H1 (cell line): Measurements from ENCODE around the gene ARHGAP42. TPM values are rescaled to one million over a fixed set of nuclear protein-coding genes. Genes with fewer than 3 reads are reported as not detected.

Experiments used
- CTCF ChIA-PET: fragments of 300-600 bp; sonication (Branson Sonifier 250); formaldehyde crosslinking; loops from one replicate; lab custom pipeline; 2021; ENCODE audit not compliant: partially characterized antibody; lab: Charles Lee
- POLR2A ChIA-PET: fragments of 300-600 bp; sonication (Branson Sonifier 250); formaldehyde crosslinking; loops from one replicate; lab custom pipeline; 2021; ENCODE audit warnings: inconsistent platforms; ENCODE audit not compliant: partially characterized antibody; lab: Charles Lee
- DNase-seq, 2 experiments: peaks; one replicate each; pipeline versions ENCODE4 v3.0.0 to v3.0.0-alpha.2; 2010 to 2022; ENCODE audit warnings: low spot score in 2 of 2, low read depth in 1 of 2, mixed read lengths in 1 of 2
- FAIRE-seq: peaks from 2 replicates; lab custom pipeline; 2011; peaks lifted over from hg19 to GRCh38; lab: Jason Lieb, UNC
- H2AFZ ChIP-seq: 2 replicates; pipeline ENCODE4 v1.8.1; 2012; ENCODE audit warnings: low read length, inconsistent platforms
- H2AK5ac ChIP-seq: 2 replicates; pipeline ENCODE4 v1.6.1; 2013; ENCODE audit warnings: low read depth, low read length
- H2BK120ac ChIP-seq: replicated peaks from 2 replicates; pipeline ENCODE3; 2013; ENCODE audit warnings: low read depth, low read length, inconsistent platforms
- H2BK12ac ChIP-seq: 2 replicates; pipeline ENCODE4 v1.6.1; 2013; ENCODE audit warnings: low read depth, low read length
- H2BK15ac ChIP-seq: 2 replicates; pipeline ENCODE4 v1.6.1; 2013; ENCODE audit warnings: low read length
- H2BK20ac ChIP-seq: 2 replicates; pipeline ENCODE4 v1.6.1; 2013; ENCODE audit warnings: low read length
- H2BK5ac ChIP-seq: 2 replicates; pipeline ENCODE4 v1.6.1; 2013; ENCODE audit warnings: low read depth, low read length
- H3K14ac ChIP-seq: 2 replicates; pipeline ENCODE4 v1.6.1; 2013; ENCODE audit warnings: inconsistent platforms; ENCODE audit not compliant: insufficient read length
- H3K18ac ChIP-seq: 2 replicates; pipeline ENCODE4 v1.6.1; 2013; ENCODE audit warnings: low read length; ENCODE audit errors: extremely low read depth
- H3K23ac ChIP-seq: 2 replicates; pipeline ENCODE4 v1.6.1; 2013; ENCODE audit warnings: inconsistent platforms; ENCODE audit not compliant: insufficient read length
- H3K23me2 ChIP-seq: 2 replicates; pipeline ENCODE4 v1.6.1; 2013; ENCODE audit warnings: low read depth, low read length
- H3K27ac ChIP-seq: 2 replicates; pipeline ENCODE4 v1.6.1; 2011; ENCODE audit warnings: low read depth, low read length, inconsistent platforms
- H3K27me3 ChIP-seq, 4 experiments: replicated peaks in 1 of 4; 1 replicate in 1 of 4; 2 replicates in 3 of 4; pipeline versions ENCODE4 v1.6.1 to v1.8.1; 2011 to 2013; ENCODE audit warnings: low read length in 3 of 4, mild to moderate bottlenecking in 3 of 4, inconsistent platforms in 2 of 4, mixed read lengths in 2 of 4, moderate library complexity in 1 of 4; ENCODE audit not compliant: control insufficient read depth in 3 of 4, insufficient read depth in 3 of 4; ENCODE audit errors: extremely low read depth in 1 of 4
- H3K36me3 ChIP-seq, 4 experiments: 2 replicates each; pipeline versions ENCODE4 v1.6.1 to v1.8.1; 2011 to 2013; ENCODE audit warnings: mild to moderate bottlenecking in 4 of 4, low read length in 3 of 4, moderate library complexity in 2 of 4, control low read depth in 1 of 4, inconsistent platforms in 1 of 4; ENCODE audit not compliant: insufficient read depth in 4 of 4, control insufficient read depth in 2 of 4
- H3K4ac ChIP-seq: replicated peaks from 2 replicates; pipeline ENCODE3; 2013; ENCODE audit warnings: low read length, low read depth, mixed read lengths, inconsistent platforms; ENCODE audit not compliant: insufficient read length
- H3K4me1 ChIP-seq, 4 experiments: replicated peaks in 1 of 4; 1 replicate in 1 of 4; 2 replicates in 3 of 4; pipeline versions ENCODE4 v1.6.1 to v1.8.1; 2011 to 2013; ENCODE audit warnings: low read length in 3 of 4, inconsistent platforms in 2 of 4, mixed read lengths in 1 of 4; ENCODE audit not compliant: insufficient read depth in 4 of 4, control insufficient read depth in 3 of 4
- H3K4me2 ChIP-seq, 2 experiments: 2 replicates each; pipeline versions ENCODE4 v1.6.1 to v1.8.1; 2011 to 2013; ENCODE audit warnings: low read depth in 2 of 2, low read length in 2 of 2, control low read depth in 1 of 2, inconsistent platforms in 1 of 2, mild to moderate bottlenecking in 1 of 2; ENCODE audit not compliant: insufficient read depth in 1 of 2
- H3K4me3 ChIP-seq, 4 experiments: fragments of 200-600, 300-600 bp in 1 of 4; sonication (generic), shearing (Covaris generic), sonication (Bioruptor Twin) in 1 of 4; 2 replicates each; pipeline versions ENCODE4 v1.5.1 to v1.8.1; 2011 to 2016; ENCODE audit warnings: low read length in 4 of 4, low read depth in 3 of 4, control low read depth in 2 of 4, inconsistent platforms in 2 of 4, mild to moderate bottlenecking in 2 of 4, mixed read lengths in 1 of 4, moderate library complexity in 1 of 4; ENCODE audit not compliant: insufficient read depth in 2 of 4; ENCODE audit errors: extremely low read depth in 1 of 4
- H3K56ac ChIP-seq: replicated peaks from 2 replicates; pipeline ENCODE3; 2013; ENCODE audit warnings: low read depth, mild to moderate bottlenecking, mixed read lengths, low read length, inconsistent platforms; ENCODE audit not compliant: insufficient read length
- H3K79me1 ChIP-seq: 2 replicates; pipeline ENCODE4 v1.6.1; 2013; ENCODE audit warnings: low read depth, low read length, control low read depth
- H3K79me2 ChIP-seq, 2 experiments: 2 replicates each; pipeline versions ENCODE4 v1.6.1 to v1.8.1; 2012 to 2013; ENCODE audit warnings: low read length in 2 of 2, mild to moderate bottlenecking in 2 of 2, inconsistent platforms in 1 of 2; ENCODE audit not compliant: insufficient read depth in 2 of 2, control insufficient read depth in 1 of 2
- H3K9ac ChIP-seq, 4 experiments: replicated peaks in 1 of 4; 1 replicate in 1 of 4; 2 replicates in 3 of 4; pipeline versions ENCODE4 v1.6.1 to v1.8.1; 2011 to 2013; ENCODE audit warnings: low read depth in 3 of 4, low read length in 3 of 4, control low read depth in 2 of 4, mild to moderate bottlenecking in 2 of 4, moderate library complexity in 2 of 4, inconsistent platforms in 1 of 4; ENCODE audit errors: extremely low read depth in 1 of 4
- H3K9me3 ChIP-seq, 2 experiments: 2 replicates each; pipeline versions ENCODE4 v1.6.1 to v1.8.1; 2012 to 2013; ENCODE audit warnings: mild to moderate bottlenecking in 2 of 2, moderate library complexity in 2 of 2, control low read depth in 1 of 2, inconsistent platforms in 1 of 2, low read depth in 1 of 2, low read length in 1 of 2, mixed read lengths in 1 of 2; ENCODE audit not compliant: insufficient read depth in 2 of 2
- H4K20me1 ChIP-seq, 2 experiments: replicated peaks in 1 of 2; 2 replicates each; pipeline versions ENCODE3 to v1.8.1; 2011 to 2013; ENCODE audit warnings: inconsistent platforms in 2 of 2, low read length in 2 of 2, mild to moderate bottlenecking in 1 of 2; ENCODE audit not compliant: insufficient read depth in 2 of 2, control insufficient read depth in 1 of 2
- H4K5ac ChIP-seq: 2 replicates; pipeline ENCODE4 v1.6.1; 2013; ENCODE audit warnings: low read length, low read depth, mixed read lengths, inconsistent platforms; ENCODE audit not compliant: insufficient read length
- H4K8ac ChIP-seq: 2 replicates; pipeline ENCODE4 v1.8.0; 2013; ENCODE audit warnings: mild to moderate bottlenecking, moderate library complexity, low read length, inconsistent platforms; ENCODE audit not compliant: insufficient read depth; ENCODE audit errors: extremely low read depth
- H4K91ac ChIP-seq: replicated peaks from 2 replicates; pipeline ENCODE3; 2013; ENCODE audit warnings: low read length, mixed read lengths, inconsistent platforms; ENCODE audit not compliant: insufficient read length
- CHD1 ChIP-seq: IDR thresholded peaks from 2 replicates; pipeline ENCODE4 v1.6.1; 2012; ENCODE audit warnings: low read depth, low read length, improper control_type of control experiment
- CREB1 ChIP-seq: IDR thresholded peaks from 2 replicates; pipeline ENCODE4 v1.6.1; 2012; ENCODE audit warnings: inconsistent platforms
- CTBP2 ChIP-seq: IDR thresholded peaks from 2 replicates; pipeline ENCODE4 v1.7.0; 2011; ENCODE audit warnings: borderline replicate concordance, mild to moderate bottlenecking, moderate library complexity, mixed read lengths, low read length; ENCODE audit not compliant: insufficient read depth, insufficient read length
- FOSL1 ChIP-seq: IDR thresholded peaks from 2 replicates; pipeline ENCODE4 v1.6.1; 2011; ENCODE audit warnings: mild to moderate bottlenecking, low read depth, low read length, moderate library complexity; ENCODE audit not compliant: insufficient read depth
- HDAC2 ChIP-seq, 2 experiments: fragments of 300-600 bp in 1 of 2; sonication (generic) in 1 of 2; IDR thresholded peaks; 2 replicates each; pipeline ENCODE4 v1.6.1; 2011 to 2012; ENCODE audit warnings: low read depth in 2 of 2, low read length in 2 of 2, mild to moderate bottlenecking in 2 of 2, moderate library complexity in 2 of 2, borderline replicate concordance in 1 of 2, inconsistent platforms in 1 of 2
- KDM4A ChIP-seq: IDR thresholded peaks from one replicate; pipeline ENCODE4 v1.7.1; 2012; ENCODE audit warnings: low read depth, mild to moderate bottlenecking, moderate library complexity, low read length, inconsistent platforms; ENCODE audit not compliant: severe bottlenecking
- MAFK ChIP-seq: IDR thresholded peaks from 2 replicates; pipeline ENCODE4 v1.6.1; 2012; ENCODE audit warnings: low read depth, mild to moderate bottlenecking, improper control_type of control experiment, low read length
- POLR2AphosphoS5 ChIP-seq: IDR thresholded peaks from 2 replicates; pipeline ENCODE4 v1.6.1; 2011; ENCODE audit warnings: low read depth, low read length
- RNF2 ChIP-seq: fragments of 200-900, 300-1000 bp; sonication (generic); IDR thresholded peaks from 2 replicates; pipeline ENCODE4 v1.7.1; 2016; ENCODE audit warnings: borderline replicate concordance, low read depth, mild to moderate bottlenecking, antibody characterized with exemption, low read length; ENCODE audit not compliant: poor library complexity, severe bottlenecking; ENCODE audit errors: missing control alignments
- SIN3A ChIP-seq, 2 experiments: IDR thresholded peaks in 1 of 2; conservative IDR thresholded peaks in 1 of 2; 2 replicates each; pipeline ENCODE4 v1.6.1; 2011 to 2012; ENCODE audit warnings: low read length in 2 of 2, improper control_type of control experiment in 1 of 2, low read depth in 1 of 2, mild to moderate bottlenecking in 1 of 2
- SP4 ChIP-seq: IDR thresholded peaks from 2 replicates; pipeline ENCODE4 v1.6.1; 2012; ENCODE audit warnings: low read length, inconsistent platforms
- SRF ChIP-seq: IDR thresholded peaks from 2 replicates; pipeline ENCODE4 v1.6.1; 2011; ENCODE audit warnings: mild to moderate bottlenecking, low read depth, low read length, moderate library complexity
- TAF1 ChIP-seq: IDR thresholded peaks from 2 replicates; pipeline ENCODE4 v1.6.1; 2011; ENCODE audit warnings: mild to moderate bottlenecking, low read depth, low read length
- TAF7 ChIP-seq: optimal IDR thresholded peaks from 2 replicates; pipeline ENCODE3; 2011; ENCODE audit warnings: low read depth, mild to moderate bottlenecking, inconsistent platforms, low read length, moderate library complexity, borderline replicate concordance
- polyA plus RNA-seq, 7 experiments: library from polyadenylated mRNA; depleted of rRNA in 3 of 7; stranded (reverse) in 5 of 7; unstranded in 2 of 7; fragments of >200 nt in 5 of 7; fragments of 200-250 nt in 2 of 7; gene quantifications; 1 replicate in 5 of 7; 2 replicates in 1 of 7; 4 replicates in 1 of 7; pipeline versions ENCODE4 v1.2.1 to v1.2.3, GENCODE V29; 2011 to 2013; ENCODE audit warnings: missing spikeins in 2 of 7, mixed read lengths in 2 of 7
- total RNA-seq: library from RNA; stranded (reverse); fragmentation: NEBNext Ultra II Directional; extraction: Animal tissue kit (Norgen Biotek cat#: 25700); gene quantifications from 2 replicates; pipeline ENCODE4 v1.2.1, GENCODE V29; 2021
- TF ChIP-seq, protein P1 (sequence below): IDR thresholded peaks from 2 replicates; pipeline ENCODE4 v1.6.1; 2012; ENCODE audit warnings: inconsistent platforms

ARHGAP42 gene
- total and polyA plus RNA-seq, 2 of the 8 experiments (the other 6 are each of a cell fraction or from before 2014, with no cell fraction given), result 22.2 to 33.5 TPM

DNA sequence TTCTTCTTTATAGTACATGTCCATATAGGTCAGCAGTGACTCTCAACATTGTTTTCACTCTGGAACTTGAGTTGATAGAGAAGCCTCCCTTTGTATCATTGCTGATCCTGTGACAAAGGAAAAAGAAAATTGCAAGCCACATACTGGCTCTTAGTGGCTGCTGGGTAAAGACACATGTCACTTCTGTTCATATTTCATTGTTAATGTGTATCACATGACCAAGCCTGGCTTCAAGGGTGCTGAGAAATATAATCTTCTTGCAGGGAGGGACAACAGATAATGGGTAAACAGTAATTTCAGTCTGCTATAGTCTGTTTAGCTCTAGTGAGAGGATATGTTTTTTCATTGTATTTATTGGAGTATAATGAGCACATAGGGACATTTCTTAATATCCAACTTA lies 269.3 kb downstream of the ARHGAP42 start:
- H2BK12ac ChIP-seq, result no peak overlapping the region
- H2BK15ac ChIP-seq, result no peak overlapping the region
- no peak overlapping the region for H2BK20ac ChIP-seq
- no peaks in the 10 kb centered on the region for H3K23me2 ChIP-seq
- no peak overlapping the region for H3K4me3 ChIP-seq
- no peak overlapping the region for H2AFZ ChIP-seq
- peaks cover 0 to 14% (median 6%) of the 10 kb centered on the region in 4 experiments; a peak in 5 of 7 replicates for H3K4me1 ChIP-seq
- H3K14ac ChIP-seq, result no peak overlapping the region
- H4K91ac ChIP-seq, result no peak overlapping the region
- H4K8ac ChIP-seq, result no peak overlapping the region
- H3K9me3 ChIP-seq, result no peaks in the 10 kb centered on the region
- no peak for FAIRE-seq
- no peak overlapping the region for H3K18ac ChIP-seq
- no peak overlapping the region for H2BK5ac ChIP-seq
- no peaks in the 10 kb centered on the region for H3K79me2 ChIP-seq
- no peak for DNase-seq
- no peak overlapping the region for H3K56ac ChIP-seq
- H2AK5ac ChIP-seq, result no peak overlapping the region
- no peaks in the 10 kb centered on the region for H3K27me3 ChIP-seq
- POLR2A ChIA-PET, result no interaction called here
- no peak overlapping the region for H4K5ac ChIP-seq
- H3K9ac ChIP-seq, result no peak overlapping the region
- H3K79me1 ChIP-seq, result no peaks in the 10 kb centered on the region
- CTCF ChIA-PET, result no interaction called here
- no peak overlapping the region for H3K23ac ChIP-seq
- H4K20me1 ChIP-seq, result no peaks in the 10 kb centered on the region
- no peak overlapping the region for H3K4ac ChIP-seq
- H3K27ac ChIP-seq, result no peak overlapping the region
- H3K36me3 ChIP-seq, result peaks cover 0 to 4% (median under 1%) of the 10 kb centered on the region in 4 experiments; a peak in 2 of 8 replicates
- no peak overlapping the region for H2BK120ac ChIP-seq
- peak overlapping the region in 1 of 2 experiments; percentile 12; a peak in 1 of 4 replicates for H3K4me2 ChIP-seq
- no peak for TF ChIP-seq POLR2AphosphoS5
- no peak for TF ChIP-seq SIN3A (conservative IDR thresholded peaks at IDR 0.05 in 1 of 2, IDR thresholded peaks at IDR 0.05 in 1 of 2; ENCODE audit: low read depth in 1 of 2, low read length in 2 of 2)
- TF ChIP-seq FOSL1, result no peak
- TF ChIP-seq CREB1, result no peak
- TF ChIP-seq TAF7, result no peak
- no peak for TF ChIP-seq SP4
- TF ChIP-seq MAFK, result no peak
- no peak for TF ChIP-seq HDAC2 (IDR thresholded peaks at IDR 0.05; ENCODE audit: borderline replicate concordance in 1 of 2, low read depth in 2 of 2, low read length in 2 of 2)
- TF ChIP-seq TAF1, result no peak
- TF ChIP-seq CTBP2, result no peak
- TF ChIP-seq KDM4A, result no peak
- no peak for TF ChIP-seq CHD1
- TF ChIP-seq RNF2, result no peak
- TF ChIP-seq, protein P1, sequence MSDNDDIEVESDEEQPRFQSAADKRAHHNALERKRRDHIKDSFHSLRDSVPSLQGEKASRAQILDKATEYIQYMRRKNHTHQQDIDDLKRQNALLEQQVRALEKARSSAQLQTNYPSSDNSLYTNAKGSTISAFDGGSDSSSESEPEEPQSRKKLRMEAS, result no peak
- no peak for TF ChIP-seq SRF
